ENCODE results near the gene TF. TPM values are rescaled to one million over a fixed set of nuclear protein-coding genes. Genes with fewer than 3 reads are reported as not detected.
A peak's percentile ranks its signal among the peaks of the same experiment; 100 is the strongest.

Gene TF
- total and polyA plus RNA-seq, 10 of the 15 experiments (the other 5 are each of a cell fraction or from before 2014, with no cell fraction given) = under 0.01 to 8.9 (median 0.05) TPM; not detected in 1

GRCh38 chr3:133792171-133792763 lies 46.1 kb downstream of the TF start:
- TF ChIP-seq TCF7 (IDR thresholded peaks at IDR 0.05; ENCODE audit: borderline replicate concordance) (no peak), CEBPZ (IDR thresholded peaks at IDR 0.05; ENCODE audit: low read depth, low read length) (peak; percentile 61; the same call in 1 of the 2 replicates)
- RAD21 ChIA-PET (ENCODE audit: unreplicated experiment) = no interaction called here
- Histone ChIP-seq H4K20me1 (ENCODE audit: control insufficient read depth, insufficient read depth) (no peaks in the 10 kb centered on the region), H3K9me3 (replicated peaks; ENCODE audit: control insufficient read depth, insufficient read depth, low read length) (no peaks in the 10 kb centered on the region; the same call in 2 of the 3 replicates), H3K4me3 (no peak overlapping the region), H3K79me2 (ENCODE audit: control insufficient read depth, insufficient read depth, low read length) (no peaks in the 10 kb centered on the region), H3K27ac (ENCODE audit: control insufficient read depth, insufficient read depth) (no peak overlapping the region), H3K27me3 (replicated peaks in 1 of 2; ENCODE audit: control insufficient read depth in 2 of 2, insufficient read depth in 2 of 2, low read length in 1 of 2) (no peaks in the 10 kb centered on the region; a peak in 1 of 4 replicates), H2AFZ (ENCODE audit: control insufficient read depth, low read depth, low read length) (no peak overlapping the region), H3K36me3 (ENCODE audit: control insufficient read depth in 2 of 2, insufficient read depth in 2 of 2, low read length in 1 of 2) (no peaks in the 10 kb centered on the region), H3K9ac (ENCODE audit: control insufficient read depth, insufficient read depth, low read length) (no peak overlapping the region), H3K4me2 (ENCODE audit: control insufficient read depth, insufficient read depth) (no peak overlapping the region), H3K4me1 (ENCODE audit: control insufficient read depth, insufficient read depth, low read length) (no peaks in the 10 kb centered on the region)
- intact Hi-C loops (cut with micrococcal nuclease; ENCODE audit: unreplicated experiment) = no loop called here
- BruUV-seq (replicated peaks) = no TSS peak
- ATAC-seq (no peak), FAIRE-seq (no peak), DNase-seq (ENCODE audit: low read depth, low spot score) (no peak)
- POLR2A ChIA-PET = no interaction called here
- in situ Hi-C loops (cut with MboI) = no loop called here
- SMC1A ChIA-PET (ENCODE audit: uncharacterized antibody, unreplicated experiment) = interaction anchor here (1.5 kb wide), 1 partner anchor 24 kb away, joined by 4 read pairs; no protein-coding TSS in a partner anchor
- 16% methylated on average over 9 of the region's 9 CpGs for WGBS (ENCODE audit: insufficient coverage, insufficient replicate concordance, low lambda C conversion rate, missing lambda C conversion rate)
- CTCF ChIA-PET = no interaction called here

All from GM12878 (cell line).